Measurements from ENCODE around the gene BCAS3.

BCAS3 gene

DNA sequence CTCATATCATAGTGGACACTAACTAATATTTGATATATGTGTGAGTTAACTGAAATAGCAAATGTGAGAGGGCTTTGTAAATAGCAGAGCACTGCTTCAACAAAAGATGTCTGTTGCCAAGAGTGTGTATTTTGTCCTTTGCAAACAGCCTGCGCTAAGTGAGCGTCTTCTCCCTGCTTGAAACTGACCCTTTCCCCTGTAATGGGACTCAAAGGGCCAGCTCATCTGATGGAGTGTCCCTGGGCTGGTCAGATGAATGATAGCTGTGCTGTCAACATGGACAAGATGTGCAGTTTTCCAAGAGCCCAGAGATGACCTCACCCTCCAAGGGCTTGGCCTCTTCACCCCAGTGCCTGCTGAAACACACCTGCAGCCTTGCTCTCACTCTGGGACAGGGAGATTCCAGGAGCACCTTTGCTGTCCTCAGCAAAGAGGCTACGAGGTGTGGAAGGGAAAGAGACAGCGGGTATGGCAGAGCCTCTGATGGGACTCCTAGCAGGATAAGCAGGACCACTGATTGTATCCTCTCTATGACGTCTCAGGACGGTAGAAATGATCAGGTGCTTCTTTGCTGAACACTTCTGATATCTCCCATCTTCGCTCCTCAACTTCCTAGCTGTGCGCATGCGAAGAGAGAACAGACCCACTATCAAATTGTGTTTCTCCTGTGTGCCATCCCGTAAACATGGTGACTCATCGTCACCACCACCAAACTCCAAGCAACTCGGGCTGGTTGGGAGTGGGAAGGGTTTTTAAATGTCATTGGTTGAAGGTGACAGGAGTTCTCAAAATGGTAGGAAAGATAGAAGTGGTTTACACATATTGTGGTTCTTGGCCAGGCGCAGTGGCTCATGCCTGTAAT lies 686.2 kb downstream of the BCAS3 start:
- no peak for DNase-seq (ENCODE audit: low read depth in 3 of 3)

DNA sequence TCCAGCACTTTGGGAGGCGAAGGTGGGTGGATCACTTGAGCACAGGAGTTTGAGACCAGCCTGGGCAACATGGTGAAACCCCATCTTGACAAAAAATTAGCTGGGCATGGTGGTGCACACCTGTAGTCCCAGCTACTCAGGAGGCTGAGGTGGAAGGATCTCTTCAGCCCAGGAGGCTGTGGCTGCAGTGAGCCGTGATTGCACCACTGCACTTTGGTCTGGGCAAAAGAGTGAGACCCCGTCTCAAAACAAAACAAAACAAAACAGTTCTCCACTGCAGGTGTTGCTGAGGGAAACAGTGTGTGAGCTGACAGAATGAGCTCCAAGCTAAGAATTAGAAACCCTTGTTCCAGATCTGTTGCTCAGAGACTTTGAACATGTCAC lies 686.8 kb downstream of the BCAS3 start:
- DNase-seq (ENCODE audit: low read depth in 3 of 3), result no peak

DNA sequence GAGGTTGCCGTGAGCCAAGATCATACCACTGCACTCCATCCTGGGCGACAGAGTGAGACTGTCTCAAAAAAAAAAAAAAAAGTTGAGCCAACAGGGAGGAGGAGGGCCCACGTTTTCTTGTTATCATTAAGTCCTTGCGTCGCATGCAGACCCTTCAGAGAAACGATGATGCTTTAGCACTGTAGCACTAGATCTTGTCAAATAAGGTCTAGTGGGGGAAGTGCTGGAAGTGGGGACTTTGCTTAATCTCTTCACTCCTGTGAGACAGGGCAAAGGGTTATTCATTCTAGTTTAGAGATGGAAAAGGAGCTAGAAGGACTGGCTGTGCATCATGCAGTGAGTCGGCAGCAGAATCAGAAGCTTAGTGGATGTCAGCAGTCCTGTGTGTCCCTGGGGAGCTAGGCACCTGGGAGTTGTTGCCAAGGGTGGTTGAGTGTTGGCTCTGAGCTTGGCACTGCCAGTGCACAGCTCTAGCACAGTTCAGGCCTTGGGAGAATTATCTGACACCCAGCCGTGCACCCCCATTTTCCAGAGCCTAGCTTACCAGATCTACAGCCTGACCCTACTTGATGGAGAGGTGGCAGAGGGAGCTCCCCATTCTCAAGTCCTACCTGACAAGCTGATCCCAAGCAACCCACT lies 688.5 kb downstream of the BCAS3 start:
- DNase-seq (ENCODE audit: low read depth in 3 of 3), result no peak

DNA sequence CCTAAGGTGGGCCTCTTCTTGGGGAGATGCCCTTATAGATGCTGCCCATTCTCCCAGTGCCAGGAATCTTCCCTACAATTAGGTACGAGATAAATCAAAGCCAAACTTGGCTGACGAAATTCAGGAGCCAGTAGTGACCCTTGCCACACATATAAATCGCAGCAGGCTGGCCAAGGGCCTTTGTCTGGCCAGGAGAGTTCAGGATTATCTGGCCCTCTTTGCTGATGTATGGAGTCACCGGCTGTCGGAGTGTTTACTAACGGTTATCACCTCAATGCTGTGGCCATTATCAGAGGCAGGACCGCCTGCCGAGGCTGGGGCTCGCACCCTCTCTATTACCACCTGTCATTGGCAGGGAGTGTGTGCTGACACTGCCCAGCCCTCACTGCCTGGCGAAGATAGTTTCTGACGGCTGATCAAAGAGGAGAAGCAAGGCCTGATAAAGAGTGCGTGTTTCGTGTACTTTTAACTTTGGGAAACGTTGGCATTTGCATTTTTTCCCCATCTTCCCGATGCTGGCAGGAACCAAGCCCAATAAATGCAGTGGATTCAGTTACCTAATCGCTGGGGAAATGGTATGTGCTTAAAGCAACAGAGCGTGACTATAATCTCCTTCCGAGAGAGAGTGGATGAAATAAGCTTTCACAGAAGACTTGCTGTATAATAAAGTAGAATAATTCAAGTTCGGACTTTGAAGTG lies 689.2 kb downstream of the BCAS3 start:
- DNase-seq (ENCODE audit: low read depth in 3 of 3), result no peak

DNA sequence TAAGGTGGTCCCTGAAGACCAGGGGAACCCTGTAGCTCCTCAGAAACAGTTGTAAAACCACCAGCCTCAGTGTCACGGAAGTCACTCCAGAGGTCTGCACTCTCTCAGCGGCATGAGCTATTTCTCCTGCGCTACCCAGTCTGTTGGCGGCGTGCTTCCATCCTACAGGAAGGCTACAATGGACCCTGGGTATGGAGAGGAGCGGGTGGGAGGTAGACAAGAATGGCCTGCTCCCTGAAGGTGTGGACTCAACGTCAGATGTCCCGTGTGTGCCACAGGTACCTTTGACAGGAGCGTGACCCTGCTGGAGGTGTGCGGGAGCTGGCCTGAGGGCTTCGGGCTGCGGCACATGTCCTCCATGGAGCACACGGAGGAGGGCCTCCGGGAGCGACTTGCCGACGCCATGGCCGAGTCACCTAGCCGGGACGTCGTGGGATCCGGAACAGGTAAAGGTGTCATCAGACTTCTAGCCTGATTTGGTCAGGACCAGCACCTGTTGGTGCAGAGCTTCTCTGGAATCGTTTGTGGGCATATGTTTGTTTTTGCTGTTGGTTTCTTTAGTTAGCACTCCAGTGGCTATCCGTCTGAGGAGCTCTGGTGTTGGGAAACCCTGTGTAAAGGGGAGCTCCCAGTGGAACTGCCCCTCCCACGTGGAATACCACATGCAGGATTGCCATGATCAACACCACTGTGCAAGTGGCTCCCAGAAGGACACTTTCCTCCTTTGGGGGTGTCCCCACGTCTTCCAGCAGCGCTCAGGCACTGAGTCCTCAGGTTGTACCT lies 690.6 kb downstream of the BCAS3 start:
- DNase-seq (ENCODE audit: low read depth in 3 of 3), result no peak

DNA sequence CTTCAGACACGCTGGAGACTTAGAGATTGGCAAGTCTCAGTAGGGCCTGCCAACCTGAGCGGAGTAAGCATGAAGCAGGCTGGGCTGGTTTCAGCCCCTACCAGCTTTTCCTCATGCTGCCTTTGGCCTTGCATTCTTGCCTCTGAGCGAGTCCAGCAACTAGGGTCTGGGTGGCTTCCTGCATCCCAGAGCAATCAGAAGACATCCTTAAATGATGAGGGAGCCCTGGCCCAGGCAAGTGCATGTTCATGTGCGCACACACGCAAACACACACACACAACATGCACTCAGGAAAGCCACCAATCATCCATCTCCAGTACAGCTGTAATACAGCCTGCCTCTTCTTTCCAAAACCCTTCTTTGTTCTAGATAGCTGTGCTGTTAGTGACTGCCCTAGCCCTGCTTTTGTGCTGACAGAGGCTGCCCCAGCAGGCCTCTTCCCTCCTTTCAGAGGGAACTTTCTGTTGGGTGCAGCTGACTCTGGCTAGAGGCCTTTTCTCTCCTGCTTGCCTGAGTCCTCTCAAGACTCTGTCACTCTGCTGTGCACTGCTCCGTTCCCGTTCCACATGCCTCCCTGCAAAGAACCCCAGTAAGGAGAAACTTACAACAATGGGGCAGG lies 691.3 kb downstream of the BCAS3 start:
- no peak for DNase-seq (ENCODE audit: low read depth in 3 of 3)

DNA sequence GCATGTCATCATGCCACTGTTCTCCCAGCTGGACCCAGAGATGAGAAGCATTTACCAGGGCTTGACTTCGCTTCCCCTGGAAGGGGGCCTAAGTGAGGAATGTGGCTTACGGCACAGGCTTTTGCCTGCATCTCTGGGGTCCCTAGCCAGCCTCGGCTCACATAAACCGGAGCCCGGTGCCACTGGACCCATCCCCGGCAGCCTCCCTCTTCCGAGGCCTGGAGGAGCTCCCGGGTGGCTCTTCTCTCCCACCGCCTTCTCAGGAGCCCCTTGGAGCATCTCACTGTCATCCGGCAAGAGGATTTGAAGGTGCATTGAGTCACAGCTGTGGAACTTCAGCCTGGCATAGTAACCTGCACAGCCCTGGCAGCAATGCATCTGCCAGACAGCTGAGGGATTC lies 692.1 kb downstream of the BCAS3 start:
- no peak for DNase-seq (ENCODE audit: low read depth in 3 of 3)

DNA sequence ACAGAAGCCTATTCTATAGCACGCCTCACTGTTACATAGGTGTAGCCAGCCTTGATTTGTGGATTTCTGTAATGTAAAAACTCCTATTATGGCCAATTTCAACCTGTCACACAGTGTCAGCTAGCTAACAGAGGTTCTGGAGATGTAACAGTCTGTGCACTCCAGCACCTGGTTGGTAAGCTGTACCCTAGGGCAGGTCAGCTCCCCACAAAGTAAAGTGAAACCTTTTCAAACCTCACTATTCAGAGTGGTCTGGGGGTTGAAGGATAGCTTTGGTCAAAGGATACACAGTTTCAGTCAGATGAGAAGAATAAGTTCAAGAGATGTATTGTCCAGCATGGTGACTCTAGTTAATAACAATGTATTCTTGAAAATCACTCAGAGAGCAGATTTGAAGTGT lies 693.5 kb downstream of the BCAS3 start:
- DNase-seq (ENCODE audit: low read depth in 3 of 3), result no peak

DNA sequence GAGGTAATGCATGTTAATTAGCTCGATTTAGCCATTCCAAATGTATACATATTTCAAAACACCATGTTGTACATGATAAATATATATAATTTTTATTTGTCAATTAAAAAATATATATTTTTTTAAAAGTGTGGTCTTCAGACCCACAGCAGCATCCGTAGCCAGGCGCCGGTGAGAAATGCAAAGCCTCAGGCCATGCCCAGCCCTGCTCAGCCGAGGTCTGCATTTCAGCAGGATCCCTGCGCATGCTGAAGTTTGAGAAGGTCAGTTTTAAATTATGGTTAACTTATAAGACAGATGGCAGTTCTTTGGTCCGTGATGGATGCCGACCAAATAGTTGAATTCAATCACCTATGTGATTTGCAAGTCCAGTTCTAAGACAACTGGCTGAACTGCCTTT lies 694.0 kb downstream of the BCAS3 start:
- DNase-seq (ENCODE audit: low read depth in 3 of 3), result no peak

DNA sequence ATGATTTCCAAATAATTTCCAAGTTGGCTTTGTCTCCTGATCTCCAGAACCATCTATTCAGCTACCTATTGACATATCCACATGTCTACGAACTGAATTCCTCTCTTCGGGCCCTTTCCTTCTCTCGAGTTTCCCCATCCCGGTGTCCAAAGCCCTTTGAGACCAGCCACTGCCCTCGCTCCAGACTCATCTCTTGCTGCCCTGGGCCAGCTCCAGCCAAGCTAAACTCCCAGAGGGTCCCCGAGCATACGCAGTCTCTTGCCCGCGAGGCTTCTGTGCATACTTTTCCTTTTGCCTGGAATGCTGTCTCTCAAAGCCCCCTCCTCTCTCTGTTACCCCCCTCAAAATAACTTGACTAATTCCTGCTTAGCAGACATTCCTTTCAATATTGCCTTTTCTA lies 694.8 kb downstream of the BCAS3 start:
- DNase-seq (ENCODE audit: low read depth in 3 of 3), result no peak

DNA sequence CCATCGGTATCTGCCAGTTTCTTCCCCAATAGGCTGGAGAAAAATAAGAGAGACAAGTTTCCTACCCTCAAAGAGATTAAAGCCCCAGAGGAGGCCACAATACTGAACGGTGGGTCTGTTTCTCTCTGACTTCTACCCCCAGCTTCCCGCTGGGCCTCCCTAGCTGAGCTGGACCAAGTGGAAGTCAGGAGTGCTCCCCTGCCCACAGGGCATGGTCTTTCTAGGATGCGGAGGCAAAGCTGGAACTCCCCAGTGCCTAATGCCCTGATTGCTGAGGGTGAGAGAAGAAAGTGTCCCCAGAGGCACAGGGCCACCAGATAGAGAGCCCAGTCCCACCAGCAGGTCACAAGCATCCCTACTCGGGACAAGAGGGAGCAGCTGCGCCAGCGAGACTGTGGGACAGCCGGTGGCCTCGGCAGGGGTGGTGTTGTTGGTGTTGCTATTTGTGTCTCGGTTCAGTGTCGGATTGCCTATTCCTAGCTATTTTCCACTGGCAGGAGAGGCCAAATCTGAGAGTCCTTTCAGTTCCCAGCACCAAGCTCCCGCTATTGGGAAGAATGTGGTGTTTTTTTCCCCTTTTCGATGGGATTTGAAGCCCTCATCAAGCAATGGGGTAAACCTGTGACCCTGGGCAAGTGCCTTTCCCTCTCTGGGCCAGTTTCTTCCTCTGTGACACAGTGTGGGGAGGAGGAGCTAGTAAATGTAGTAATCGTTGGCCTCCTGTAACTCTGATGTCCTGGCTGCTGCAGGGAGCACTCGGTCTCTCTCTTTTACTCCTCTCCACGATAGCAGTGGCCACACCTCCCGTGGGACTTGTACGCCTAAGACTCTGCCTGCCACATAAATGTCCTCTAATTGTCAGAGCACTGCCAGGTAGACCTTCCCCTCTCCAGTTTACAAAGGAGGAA lies 699.5 kb downstream of the BCAS3 start:
- no peak for DNase-seq (ENCODE audit: low read depth in 3 of 3)

DNA sequence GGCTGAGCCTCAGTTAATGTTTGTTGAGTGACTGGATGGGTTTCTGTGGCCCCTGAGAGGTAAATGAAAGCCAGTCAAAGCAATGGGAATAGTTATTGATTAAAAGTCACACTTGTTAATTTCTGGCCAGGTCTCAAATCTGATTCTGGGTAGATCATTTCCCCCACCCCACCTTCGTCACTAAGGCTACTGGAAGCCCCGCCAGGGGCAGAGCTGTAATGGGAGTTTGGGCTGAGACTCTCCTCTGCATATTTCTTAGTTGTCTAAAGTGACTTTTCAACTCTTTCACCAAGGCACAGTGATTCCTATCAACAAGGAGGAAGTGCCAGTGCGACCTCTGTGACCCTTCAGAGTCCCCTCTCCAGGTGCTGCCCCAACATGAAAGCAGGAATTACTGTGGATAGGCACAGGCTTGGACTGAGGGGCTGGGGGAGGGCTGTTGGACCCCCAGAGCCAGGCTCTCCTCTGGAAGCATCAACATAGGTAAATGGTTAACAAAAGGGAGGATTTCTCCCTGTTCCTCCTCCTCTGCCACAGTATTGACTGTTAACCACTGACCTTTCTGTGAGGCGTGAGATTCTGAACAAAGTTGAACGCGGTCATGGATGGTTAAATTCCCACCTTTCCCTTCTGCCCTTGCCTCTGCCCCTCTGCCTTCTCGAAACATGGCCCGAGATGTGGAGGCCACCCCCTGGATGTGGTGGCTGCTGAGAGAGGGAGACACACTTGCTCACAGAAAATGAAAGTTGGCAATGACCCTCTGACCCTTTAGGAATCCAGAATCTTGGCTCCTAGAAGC lies 701.2 kb downstream of the BCAS3 start:
- no peak for DNase-seq (ENCODE audit: low read depth in 3 of 3)

DNA sequence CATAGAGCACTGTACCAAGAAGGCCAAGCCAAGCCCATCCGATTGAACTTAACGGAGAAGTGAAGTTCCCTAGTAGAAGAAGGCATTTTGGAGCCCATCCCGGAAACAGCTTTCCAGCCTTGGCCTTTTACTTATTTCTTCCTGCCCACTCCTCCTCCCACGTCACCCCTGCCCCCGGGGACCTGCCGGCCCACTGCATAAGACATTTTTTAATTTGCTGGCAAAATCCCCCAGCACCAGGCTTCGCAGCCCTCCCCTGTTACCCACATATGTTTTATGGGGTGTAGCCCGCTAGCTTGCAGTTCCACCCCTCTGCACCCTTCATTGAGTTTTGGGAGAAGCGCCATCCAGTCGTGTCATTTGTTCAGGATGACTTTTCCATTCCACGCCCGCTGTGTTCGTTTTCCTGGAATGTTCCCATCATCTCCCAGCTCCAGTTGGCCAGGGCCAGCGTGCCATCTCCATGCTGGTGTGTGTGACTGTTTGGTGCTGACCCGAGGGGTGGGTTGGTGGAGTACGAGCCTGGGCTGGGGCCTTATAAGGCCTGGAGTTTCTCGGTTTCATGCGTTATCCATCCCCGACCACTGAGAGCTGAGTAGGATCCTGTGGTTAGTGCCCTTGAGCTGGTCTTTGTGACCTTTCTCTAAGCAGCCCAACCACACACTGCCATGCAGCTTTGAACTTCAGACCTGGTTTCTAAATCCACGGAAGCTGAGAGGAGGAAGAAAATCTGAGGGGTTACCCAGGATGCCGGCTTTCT lies 702.0 kb downstream of the BCAS3 start:
- DNase-seq (ENCODE audit: low read depth in 3 of 3), result no peak

DNA sequence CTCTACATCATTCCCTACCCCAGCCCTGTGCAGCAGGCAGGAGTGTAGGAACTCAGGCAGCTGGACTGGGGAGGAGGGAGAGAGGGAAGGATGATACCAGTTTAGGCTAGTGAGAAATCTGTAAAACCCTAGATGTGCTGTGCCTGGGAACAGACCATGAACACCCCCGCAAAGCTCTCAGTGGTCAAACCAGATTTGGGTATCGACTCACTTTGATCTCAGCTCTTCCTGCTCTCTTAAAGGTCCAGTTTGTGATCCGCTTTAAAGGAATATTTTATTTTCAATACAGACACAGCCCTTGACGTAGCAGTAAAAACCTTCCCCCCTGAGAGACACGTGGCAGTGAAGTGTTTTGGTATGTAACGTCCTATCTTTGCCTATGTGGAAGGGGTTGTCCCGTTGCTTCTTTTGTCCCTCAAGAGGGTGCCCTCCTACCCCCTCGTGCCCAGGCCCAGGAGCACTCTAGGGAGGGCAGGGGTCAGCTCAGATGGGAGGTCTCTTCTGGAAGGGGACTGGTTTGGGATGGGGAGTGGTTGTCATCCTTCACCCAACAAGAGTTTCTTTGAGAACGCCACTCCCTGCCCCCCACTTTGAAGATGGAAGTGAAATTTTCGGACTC lies 702.7 kb downstream of the BCAS3 start:
- DNase-seq (ENCODE audit: low read depth in 3 of 3), result no peak

DNA sequence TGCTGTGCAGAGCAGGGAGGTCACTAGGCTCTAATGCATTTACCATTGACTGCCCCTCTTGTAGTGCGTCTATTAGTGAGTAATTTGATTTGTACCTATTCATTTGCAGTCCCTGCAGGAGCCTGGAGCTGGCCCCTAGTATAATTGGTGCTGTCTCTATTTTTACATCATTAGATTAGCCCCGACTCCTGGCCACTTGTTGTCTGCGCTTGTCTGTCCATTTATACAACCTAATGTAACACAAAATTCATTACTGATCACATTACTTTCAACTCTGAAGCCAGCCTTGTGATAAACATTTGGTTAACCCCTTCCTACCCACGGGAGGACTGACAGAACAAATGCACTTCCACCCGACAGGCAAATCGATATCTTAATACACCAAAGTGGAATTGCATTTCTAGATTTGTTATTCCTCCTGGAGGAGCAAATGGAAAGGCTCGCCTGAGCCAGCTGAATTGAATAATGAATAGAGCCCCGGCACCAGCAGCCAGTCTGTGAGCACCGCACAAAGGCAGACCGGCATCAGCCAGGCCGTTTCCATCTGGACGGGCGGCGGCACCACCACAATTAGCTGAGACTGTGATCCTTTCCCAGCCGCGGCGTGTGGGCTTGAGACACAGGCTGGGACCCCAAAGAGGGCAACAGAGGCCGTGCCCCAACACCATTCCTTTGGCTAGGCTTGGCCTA lies 703.3 kb downstream of the BCAS3 start:
- no peak for DNase-seq (ENCODE audit: low read depth in 3 of 3)

DNA sequence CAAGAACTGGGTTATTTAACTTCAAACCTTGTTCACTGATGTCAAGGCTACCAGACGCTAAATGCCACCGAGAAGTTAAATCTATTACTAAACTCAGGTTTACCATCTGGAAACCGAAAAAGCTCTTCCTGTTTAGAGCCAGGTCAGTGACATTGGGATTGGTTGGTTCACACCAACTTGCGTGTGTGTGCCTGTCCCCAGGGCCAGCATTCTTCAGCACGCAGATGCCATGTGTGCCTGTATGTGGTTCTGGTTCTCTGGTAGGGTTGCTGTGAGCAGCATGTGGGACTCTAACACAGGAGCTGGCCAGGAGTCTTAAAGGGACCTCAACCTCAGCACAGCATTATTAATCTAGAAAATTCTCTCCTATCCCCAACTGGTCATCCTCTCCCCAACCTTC lies 703.9 kb downstream of the BCAS3 start:
- no peak for DNase-seq (ENCODE audit: low read depth in 3 of 3)

DNA sequence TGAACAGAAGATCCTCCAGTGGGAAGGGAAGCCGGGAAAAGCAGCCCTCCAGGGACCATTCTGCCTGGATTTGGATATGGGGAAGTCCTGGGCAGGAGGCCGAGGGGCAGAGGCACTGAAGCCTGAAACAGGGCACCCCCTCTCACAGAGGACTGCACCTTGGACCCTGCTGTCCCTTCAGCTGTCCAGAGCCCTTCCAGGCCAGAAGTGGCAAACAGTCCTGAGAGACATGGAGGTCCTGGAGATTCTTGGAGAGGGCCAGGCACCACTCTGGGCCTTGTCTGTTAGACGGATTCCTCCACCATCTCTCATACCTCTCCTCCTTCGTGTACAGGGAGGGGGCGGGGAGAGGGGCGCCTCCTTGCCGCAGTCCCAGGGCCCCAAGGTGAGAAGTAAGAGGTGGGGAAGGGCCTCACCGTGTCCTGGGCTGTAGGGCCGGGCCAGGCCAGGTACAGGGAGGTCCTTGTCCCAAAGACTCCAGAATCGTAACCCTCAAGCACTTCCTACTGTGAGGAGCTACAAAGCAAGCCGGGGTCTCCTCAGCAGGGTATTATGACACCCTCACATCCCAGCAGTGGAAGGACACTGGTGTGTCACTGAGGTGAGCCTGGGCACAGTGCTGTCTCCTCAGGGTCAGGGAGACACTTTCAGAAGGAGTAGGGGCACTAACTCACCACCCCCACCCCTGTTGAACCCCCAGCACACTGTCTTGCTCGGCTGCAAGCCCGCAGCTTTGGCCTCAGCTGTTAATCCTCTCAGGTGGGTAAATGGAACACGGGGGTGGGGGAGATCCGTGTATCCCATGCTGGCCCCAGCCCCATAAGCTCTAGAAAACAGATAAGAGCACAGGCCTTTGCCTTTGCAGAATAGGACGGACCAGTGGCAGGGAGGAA lies 705.4 kb downstream of the BCAS3 start:
- no peak for DNase-seq (ENCODE audit: low read depth in 3 of 3)

All from stimulated activated CD4-positive, alpha-beta T cell treated with anti-CD3 and anti-CD28 coated beads, TNF-alpha, amount 100 ng/mL, for 4 hours (primary cell).